Trophoblast cell (in vitro differentiated cells and primary cell): Measurements from ENCODE around the gene UST.
"Not testable (repeated sequence)": the region's sequence is repeated elsewhere in the genome, so short reads cannot be mapped to it uniquely, and the experiment has no call there.

Experiments used
- DNase-seq, 2 donors: peaks; one replicate each; pipeline ENCODE4 v3.0.0-alpha.2; 2016
- H2AFZ ChIP-seq: 2 replicates; pipeline ENCODE4 v1.6.1; 2013; ENCODE audit warnings: low read length, moderate library complexity, mild to moderate bottlenecking; ENCODE audit not compliant: insufficient read depth, poor library complexity
- H2AK5ac ChIP-seq: 2 replicates; pipeline ENCODE4 v1.6.1; 2013; ENCODE audit warnings: mild to moderate bottlenecking, low read length
- H2BK120ac ChIP-seq: 2 replicates; pipeline ENCODE4 v1.6.1; 2013; ENCODE audit warnings: low read length, mild to moderate bottlenecking, moderate library complexity; ENCODE audit not compliant: insufficient read depth, poor library complexity
- H2BK12ac ChIP-seq: 2 replicates; pipeline ENCODE4 v1.6.1; 2013; ENCODE audit warnings: mild to moderate bottlenecking, low read length, moderate library complexity
- H2BK5ac ChIP-seq: 2 replicates; pipeline ENCODE4 v1.6.1; 2013; ENCODE audit warnings: low read length, low read depth, moderate library complexity, mild to moderate bottlenecking; ENCODE audit not compliant: poor library complexity
- H3K14ac ChIP-seq: 2 replicates; pipeline ENCODE4 v1.6.1; 2013; ENCODE audit warnings: mild to moderate bottlenecking, low read length
- H3K18ac ChIP-seq: 2 replicates; pipeline ENCODE4 v1.6.1; 2013; ENCODE audit warnings: mild to moderate bottlenecking, low read length
- H3K23ac ChIP-seq: 2 replicates; pipeline ENCODE4 v1.6.1; 2013; ENCODE audit warnings: low read length
- H3K27ac ChIP-seq: 2 replicates; pipeline ENCODE4 v1.5.1; 2013; ENCODE audit warnings: low read depth, mild to moderate bottlenecking, inconsistent platforms, low read length, moderate library complexity
- H3K27me3 ChIP-seq: 2 replicates; pipeline ENCODE4 v1.6.1; 2013; ENCODE audit warnings: inconsistent platforms, mild to moderate bottlenecking, low read length, moderate library complexity; ENCODE audit not compliant: insufficient read depth
- H3K36me3 ChIP-seq, 2 experiments: 1 replicate in 1 of 2; 2 replicates in 1 of 2; pipeline ENCODE4 v1.6.1; 2013; ENCODE audit warnings: low read length in 2 of 2, mild to moderate bottlenecking in 2 of 2, moderate library complexity in 1 of 2; ENCODE audit not compliant: insufficient read depth in 2 of 2, control insufficient read depth in 1 of 2
- H3K4ac ChIP-seq: 2 replicates; pipeline ENCODE4 v1.6.1; 2013; ENCODE audit warnings: low read depth, mild to moderate bottlenecking, low read length, moderate library complexity
- H3K4me1 ChIP-seq, 2 experiments: 1 replicate in 1 of 2; 2 replicates in 1 of 2; pipeline ENCODE4 v1.6.1; 2013; ENCODE audit warnings: low read length in 2 of 2, mild to moderate bottlenecking in 2 of 2, moderate library complexity in 1 of 2; ENCODE audit not compliant: insufficient read depth in 2 of 2, control insufficient read depth in 1 of 2
- H3K4me2 ChIP-seq: 2 replicates; pipeline ENCODE4 v1.6.1; 2013; ENCODE audit warnings: inconsistent platforms, mild to moderate bottlenecking, low read length, moderate library complexity
- H3K4me3 ChIP-seq: 2 replicates; pipeline ENCODE4 v1.5.1; 2013; ENCODE audit warnings: mild to moderate bottlenecking, low read depth, low read length, inconsistent platforms
- H3K79me1 ChIP-seq: one replicate; pipeline ENCODE4 v1.6.1; 2013; ENCODE audit warnings: low read length
- H3K79me2 ChIP-seq: 2 replicates; pipeline ENCODE4 v1.6.1; 2013; ENCODE audit warnings: low read length, mild to moderate bottlenecking; ENCODE audit not compliant: control insufficient read depth, insufficient read depth, poor library complexity
- H3K9ac ChIP-seq: 2 replicates; pipeline ENCODE4 v1.6.1; 2013; ENCODE audit warnings: mild to moderate bottlenecking, low read length
- H3K9me3 ChIP-seq: 2 replicates; pipeline ENCODE4 v1.6.1; 2013; ENCODE audit warnings: low read depth, mild to moderate bottlenecking, control low read depth, inconsistent platforms, low read length; ENCODE audit not compliant: insufficient read depth
- H4K12ac ChIP-seq: 2 replicates; pipeline ENCODE4 v1.6.1; 2013; ENCODE audit warnings: low read depth, mild to moderate bottlenecking, low read length, moderate library complexity
- H4K8ac ChIP-seq: 2 replicates; pipeline ENCODE4 v1.6.1; 2013; ENCODE audit warnings: low read depth, mild to moderate bottlenecking, low read length, moderate library complexity
- H4K91ac ChIP-seq: one replicate; pipeline ENCODE4 v1.6.1; 2013; ENCODE audit warnings: low read depth, mild to moderate bottlenecking, low read length, moderate library complexity
- WGBS: extraction: QIAGEN DNeasy Blood & Tissue Kit; methylation state at CpG from one replicate; pipeline ENCODE4 v1.1.7; 2013; ENCODE audit warnings: missing lambda C conversion rate; ENCODE audit not compliant: insufficient read length, insufficient coverage; ENCODE audit errors: extremely low coverage; 5-methylcytosine and 5-hydroxymethylcytosine counted together

The UST gene

DNA sequence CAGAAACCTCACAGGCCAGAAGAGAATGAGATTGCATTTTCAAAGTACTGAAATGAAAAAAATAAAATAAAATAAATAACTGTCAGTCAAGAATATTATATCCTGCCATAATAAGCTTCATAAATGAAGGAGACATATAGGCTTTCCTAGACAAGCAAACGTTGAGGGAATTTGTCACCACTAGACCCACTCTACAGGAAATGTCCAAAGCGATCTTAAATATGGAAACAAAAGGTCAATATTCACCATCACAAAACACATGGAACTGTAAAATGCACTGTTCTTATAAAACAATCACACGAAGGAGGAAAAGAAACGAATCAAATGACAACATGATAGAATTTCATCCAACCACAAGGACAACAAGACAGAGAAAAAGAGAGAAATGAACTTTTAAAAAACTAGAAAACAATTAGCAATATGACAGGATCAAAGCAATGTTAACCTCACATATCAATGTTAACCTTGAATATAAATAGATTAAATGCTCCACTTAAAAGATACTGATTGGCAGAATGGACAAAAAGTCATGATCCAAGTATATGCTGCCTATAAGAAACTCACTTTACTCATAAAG lies 352.0 kb downstream of the UST start:
- Histone ChIP-seq H3K9ac (no peak overlapping the region), H3K23ac (no peak overlapping the region), H3K4me2 (no peak overlapping the region), H4K8ac (no peak overlapping the region), H3K14ac (no peak overlapping the region), H2AK5ac (no peak overlapping the region), H2BK12ac (no peak overlapping the region), H3K4me1 (peaks cover 3 to 5% of the 10 kb centered on the region in 2 experiments), H3K36me3 (no peaks in the 10 kb centered on the region), H3K27me3 (no peaks in the 10 kb centered on the region), H4K91ac (no peak overlapping the region), H2BK120ac (no peak overlapping the region), H3K79me2 (no peaks in the 10 kb centered on the region), H2AFZ (no peak overlapping the region), H4K12ac (no peak overlapping the region), H3K18ac (no peak overlapping the region), H2BK5ac (no peak overlapping the region), H3K27ac (no peak overlapping the region), H3K4ac (no peak overlapping the region), H3K79me1 (no peaks in the 10 kb centered on the region), H3K4me3 (no peak overlapping the region), H3K9me3 (peaks cover 5% of the 10 kb centered on the region)
- no CpG with 5 or more reads among the region's 4 CpGs for WGBS
- DNase-seq, result no peak

DNA sequence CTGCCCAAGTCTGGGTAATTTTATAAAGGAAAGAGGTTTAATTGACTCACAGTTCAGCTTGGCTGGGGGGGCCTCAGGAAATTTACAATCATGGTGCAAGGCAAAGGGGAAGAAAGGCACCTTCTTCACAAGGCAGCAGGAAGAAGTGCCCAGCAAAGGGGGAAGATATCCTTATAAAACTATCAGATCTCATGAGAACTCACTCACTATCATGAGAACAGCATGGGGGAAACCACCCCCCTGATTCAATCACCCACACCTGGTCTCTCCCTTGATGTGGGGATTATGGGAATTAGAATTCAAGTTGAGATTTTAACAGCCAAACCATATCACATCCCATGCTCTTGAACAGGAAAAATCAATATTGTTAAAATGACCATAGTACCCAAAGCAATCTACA lies 355.5 kb downstream of the UST start:
- Histone ChIP-seq H3K23ac (no peak overlapping the region), H3K9me3 (peaks cover 1% of the 10 kb centered on the region), H4K91ac (no peak overlapping the region), H3K27me3 (no peaks in the 10 kb centered on the region), H3K4me3 (no peak overlapping the region), H4K8ac (no peak overlapping the region), H3K27ac (no peak overlapping the region), H3K79me2 (no peaks in the 10 kb centered on the region), H3K18ac (no peak overlapping the region), H2AFZ (no peak overlapping the region), H3K4ac (no peak overlapping the region), H3K4me1 (no peaks in the 10 kb centered on the region), H3K14ac (no peak overlapping the region), H2BK120ac (no peak overlapping the region), H3K79me1 (no peaks in the 10 kb centered on the region), H2BK12ac (no peak overlapping the region), H4K12ac (no peak overlapping the region), H3K9ac (no peak overlapping the region), H3K4me2 (no peak overlapping the region), H3K36me3 (no peaks in the 10 kb centered on the region), H2AK5ac (no peak overlapping the region), H2BK5ac (no peak overlapping the region)
- no peak for DNase-seq

DNA sequence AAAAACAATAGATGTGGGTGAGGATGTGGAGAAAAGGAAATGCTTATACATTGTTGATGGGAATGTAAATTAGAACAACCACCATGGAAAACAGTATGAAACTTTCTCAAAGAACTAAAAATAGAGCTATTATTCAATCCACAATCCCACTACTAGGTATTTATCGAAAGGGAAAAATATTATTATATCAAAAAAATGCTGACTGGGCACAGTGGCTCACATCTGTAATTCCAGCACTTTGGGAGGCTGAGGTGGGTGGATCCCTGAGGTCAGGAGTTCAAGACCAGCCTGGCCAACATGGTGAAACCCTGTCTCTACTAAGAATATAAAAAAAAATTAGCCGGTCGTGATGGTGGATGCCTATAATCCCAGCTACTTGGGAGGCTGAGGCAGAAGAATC lies 357.1 kb downstream of the UST start:
- not testable (repeated sequence) for H3K79me1 ChIP-seq, H3K4me1 ChIP-seq, H3K27ac ChIP-seq, H3K4ac ChIP-seq, H3K14ac ChIP-seq, H3K4me2 ChIP-seq, H4K8ac ChIP-seq, H3K9ac ChIP-seq, H2BK12ac ChIP-seq, H3K27me3 ChIP-seq, H3K18ac ChIP-seq, H2AK5ac ChIP-seq, H4K91ac ChIP-seq, H3K79me2 ChIP-seq, H3K4me3 ChIP-seq, H2BK5ac ChIP-seq, H3K9me3 ChIP-seq, H3K23ac ChIP-seq, H2BK120ac ChIP-seq, H2AFZ ChIP-seq, DNase-seq, H4K12ac ChIP-seq, H3K36me3 ChIP-seq
- WGBS, result no CpG with 5 or more reads among the region's 3 CpGs

DNA sequence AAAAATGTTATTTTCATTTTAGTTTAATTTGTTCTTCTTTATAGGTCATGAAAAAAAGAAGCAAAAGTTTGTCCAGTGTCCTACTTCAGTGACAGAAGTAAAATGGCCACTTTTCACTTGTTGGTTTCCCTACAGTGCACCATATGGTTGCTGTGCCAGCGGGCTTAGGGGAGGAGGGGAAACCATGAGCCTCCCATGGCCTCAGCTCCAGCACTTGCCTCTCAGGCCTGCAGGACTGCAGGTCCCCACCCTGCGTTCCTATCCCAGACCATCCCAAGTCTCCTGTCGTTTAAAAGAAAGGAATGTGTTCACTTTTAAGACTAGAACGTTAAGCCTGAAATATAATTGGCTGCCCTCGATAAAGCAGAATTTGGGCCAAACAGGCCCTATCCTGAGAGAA lies 360.7 kb downstream of the UST start:
- no peaks in the 10 kb centered on the region for H3K9me3 ChIP-seq
- H4K12ac ChIP-seq, result no peak overlapping the region
- H3K4me2 ChIP-seq, result no peak overlapping the region
- no peaks in the 10 kb centered on the region for H3K79me2 ChIP-seq
- no peak for DNase-seq
- no peak overlapping the region for H3K27ac ChIP-seq
- H2BK120ac ChIP-seq, result no peak overlapping the region
- H3K14ac ChIP-seq, result no peak overlapping the region
- no peak overlapping the region for H3K4me3 ChIP-seq
- H2AK5ac ChIP-seq, result no peak overlapping the region
- no CpG with 5 or more reads among the region's 5 CpGs for WGBS
- H3K4ac ChIP-seq, result no peak overlapping the region
- H4K91ac ChIP-seq, result no peak overlapping the region
- no peak overlapping the region for H4K8ac ChIP-seq
- no peaks in the 10 kb centered on the region for H3K79me1 ChIP-seq
- H2BK5ac ChIP-seq, result no peak overlapping the region
- no peaks in the 10 kb centered on the region for H3K36me3 ChIP-seq
- H2BK12ac ChIP-seq, result no peak overlapping the region
- no peak overlapping the region for H3K9ac ChIP-seq
- H3K4me1 ChIP-seq, result no peaks in the 10 kb centered on the region
- H3K27me3 ChIP-seq, result no peaks in the 10 kb centered on the region
- H2AFZ ChIP-seq, result no peak overlapping the region
- H3K23ac ChIP-seq, result no peak overlapping the region
- no peak overlapping the region for H3K18ac ChIP-seq
